ENCODE results near the gene EDAR.

Gene EDAR

GRCh38 chr2:108910541-108911396 lies 78.3 kb downstream of the EDAR start:
- no peak for DNase-seq (ENCODE audit: low read depth in 2 of 3, low spot score in 2 of 3)

GRCh38 chr2:108910011-108910431 lies 79.0 kb downstream of the EDAR start:
- DNase-seq (ENCODE audit: low read depth in 2 of 3, low spot score in 2 of 3) = no peak

GRCh38 chr2:108909275-108909823 lies 79.7 kb downstream of the EDAR start:
- DNase-seq (ENCODE audit: low read depth in 2 of 3, low spot score in 2 of 3) = no peak

- DNase-seq (ENCODE audit: low read depth in 2 of 3, low spot score in 2 of 3) = no peak
Observed at GRCh38 chr2:108908713-108909070, 80.3 kb downstream of the EDAR start.

GRCh38 chr2:108907822-108908712 lies 81.0 kb downstream of the EDAR start:
- DNase-seq (ENCODE audit: low read depth in 2 of 3, low spot score in 2 of 3) = no peak

- DNase-seq (ENCODE audit: low read depth in 2 of 3, low spot score in 2 of 3) = no peak
Observed at GRCh38 chr2:108906403-108907077, 82.5 kb downstream of the EDAR start.

- DNase-seq (ENCODE audit: low read depth in 2 of 3, low spot score in 2 of 3) = no peak
Observed at GRCh38 chr2:108905906-108906305, 83.1 kb downstream of the EDAR start.

- DNase-seq (ENCODE audit: low read depth in 2 of 3, low spot score in 2 of 3) = no peak
Observed at GRCh38 chr2:108905176-108905575, 83.8 kb downstream of the EDAR start.

- no peak for DNase-seq (ENCODE audit: low read depth in 2 of 3, low spot score in 2 of 3)
Observed at GRCh38 chr2:108904680-108905079, 84.3 kb downstream of the EDAR start.

- no peak for DNase-seq (ENCODE audit: low read depth in 2 of 3, low spot score in 2 of 3)
Observed at GRCh38 chr2:108898315-108899082, 90.5 kb downstream of the EDAR start.

GRCh38 chr2:108896741-108897140 lies 92.3 kb downstream of the EDAR start:
- DNase-seq (ENCODE audit: low read depth in 2 of 3, low spot score in 2 of 3) = no peak

- no peak for DNase-seq (ENCODE audit: low read depth in 2 of 3, low spot score in 2 of 3)
Observed at GRCh38 chr2:108895188-108895587, 93.8 kb downstream of the EDAR start.

- DNase-seq (ENCODE audit: low read depth in 2 of 3, low spot score in 2 of 3) = no peak
Observed at GRCh38 chr2:108894766-108895165, 94.3 kb downstream of the EDAR start.

- no peak for DNase-seq (ENCODE audit: low read depth in 2 of 3, low spot score in 2 of 3)
Observed at GRCh38 chr2:108893277-108893676, 95.7 kb downstream of the EDAR start.

GRCh38 chr2:108889907-108890306 lies 99.1 kb downstream of the EDAR start:
- no peak for DNase-seq (ENCODE audit: low read depth in 2 of 3, low spot score in 2 of 3)

GRCh38 chr2:108884619-108885018 lies 104.4 kb downstream of the EDAR start:
- no peak for DNase-seq (ENCODE audit: low read depth in 2 of 3, low spot score in 2 of 3)

- DNase-seq (ENCODE audit: low read depth in 2 of 3, low spot score in 2 of 3) = no peak
Observed at GRCh38 chr2:108878276-108878675, 110.7 kb downstream of the EDAR start.

GRCh38 chr2:108877506-108877905 lies 111.5 kb downstream of the EDAR start:
- DNase-seq (ENCODE audit: low read depth in 2 of 3, low spot score in 2 of 3) = no peak

- no peak for DNase-seq (ENCODE audit: low read depth in 2 of 3, low spot score in 2 of 3)
Observed at GRCh38 chr2:108870069-108870644, 118.9 kb downstream of the EDAR start.

GRCh38 chr2:108869542-108869941 lies 119.5 kb downstream of the EDAR start:
- DNase-seq (ENCODE audit: low read depth in 2 of 3, low spot score in 2 of 3) = no peak
